ENCODE measurements around the gene NOVA2. TPM values are rescaled to one million over a fixed set of nuclear protein-coding genes. Genes with fewer than 3 reads are reported as not detected.

Gene NOVA2
- total RNA-seq, 2 donors from 2014 or later, result 0.08 TPM; not detected in 1

DNA sequence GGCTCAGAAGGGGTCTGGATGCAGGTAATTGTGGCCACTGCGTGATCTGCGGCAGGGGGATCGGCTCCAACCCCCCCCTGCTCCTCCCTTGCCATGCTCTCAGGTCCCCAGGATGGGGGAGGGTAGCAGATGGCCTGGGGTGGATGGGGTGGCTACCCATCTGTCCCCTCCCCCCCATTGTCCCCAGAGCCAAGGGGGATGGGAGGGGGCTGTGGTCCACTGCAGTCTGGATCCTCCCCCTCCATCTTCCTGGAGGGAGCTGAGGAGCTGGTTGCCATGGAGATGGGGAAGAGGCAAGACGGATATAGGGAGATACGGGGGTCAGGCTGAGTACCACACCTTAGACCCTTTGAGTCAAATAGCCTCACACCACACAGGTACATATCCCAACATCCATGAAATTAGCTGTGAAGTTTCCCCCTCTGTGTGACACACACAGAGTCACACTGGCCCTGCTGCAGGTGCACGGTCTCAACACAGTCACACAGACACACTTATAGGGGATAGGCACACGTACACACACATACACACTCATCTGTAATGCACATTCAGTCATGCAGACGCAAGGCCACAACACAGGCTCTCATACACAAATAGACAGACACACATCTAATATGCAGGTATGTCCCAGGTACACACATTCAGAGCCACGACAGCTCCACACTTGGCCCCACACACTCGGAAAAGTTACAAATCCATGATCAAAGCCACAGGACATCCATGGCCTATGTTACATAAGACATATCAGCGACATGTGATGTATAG, 1.8 kb upstream of the NOVA2 start:
- Mint-ChIP-seq H3K27ac (no peak overlapping the region), H3K9me3 (no peaks in the 10 kb centered on the region), H3K36me3 (no peaks in the 10 kb centered on the region)
- DNase-seq (ENCODE audit: low spot score in 2 of 2) (no peak), ATAC-seq (no peak)

DNA sequence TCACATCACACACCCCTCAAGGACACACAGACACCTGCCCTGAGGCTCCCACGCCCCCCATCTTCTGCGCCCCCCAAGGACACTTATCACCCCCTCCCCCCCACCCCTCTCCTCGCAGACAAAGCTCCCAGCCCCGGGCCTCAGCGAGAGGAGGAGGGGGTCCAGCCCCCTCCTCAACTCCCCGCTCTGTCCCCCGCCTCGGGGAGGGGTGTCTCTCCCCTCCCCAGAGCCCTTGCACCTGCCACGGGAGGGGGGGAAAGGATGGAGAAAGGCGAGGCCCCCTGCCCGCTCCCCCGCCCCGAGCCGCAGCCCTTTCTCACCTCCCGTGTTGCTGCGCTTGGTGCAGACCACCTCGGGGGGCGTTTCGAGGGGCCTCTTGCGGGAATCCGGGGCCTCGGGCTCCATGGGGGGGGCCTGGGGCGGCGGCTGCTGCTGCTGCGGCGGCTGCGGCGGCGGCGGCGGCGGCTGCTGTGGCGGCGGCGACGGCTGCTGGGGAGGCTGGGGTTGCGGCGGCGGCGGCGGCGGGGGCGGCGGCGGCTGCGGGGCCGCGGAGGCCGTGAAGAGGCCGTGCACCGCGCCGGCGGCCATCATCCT, 621 bp downstream of the NOVA2 start:
- Mint-ChIP-seq H3K27ac (no peak overlapping the region), H3K9me3 (no peaks in the 10 kb centered on the region), H3K36me3 (no peaks in the 10 kb centered on the region)
- no peak for DNase-seq (ENCODE audit: low spot score in 2 of 2)
- ATAC-seq, result no peak

- peak in 1 of 2 donors; percentile 10 for DNase-seq (ENCODE audit: low spot score in 2 of 2)
- Mint-ChIP-seq H3K27ac (no peak overlapping the region), H3K9me3 (no peaks in the 10 kb centered on the region), H3K36me3 (no peaks in the 10 kb centered on the region)
- peak; percentile 61 to 66 for ATAC-seq
Observed at GRCh38 chr19:45972081-45972946, 1.4 kb downstream of the NOVA2 start.

GRCh38 chr19:45971260-45971902, 2.3 kb downstream of the NOVA2 start:
- ATAC-seq, result no peak
- H3K27ac Mint-ChIP-seq, result peak overlapping the region in 1 of 2 donors; percentile 69

DNA sequence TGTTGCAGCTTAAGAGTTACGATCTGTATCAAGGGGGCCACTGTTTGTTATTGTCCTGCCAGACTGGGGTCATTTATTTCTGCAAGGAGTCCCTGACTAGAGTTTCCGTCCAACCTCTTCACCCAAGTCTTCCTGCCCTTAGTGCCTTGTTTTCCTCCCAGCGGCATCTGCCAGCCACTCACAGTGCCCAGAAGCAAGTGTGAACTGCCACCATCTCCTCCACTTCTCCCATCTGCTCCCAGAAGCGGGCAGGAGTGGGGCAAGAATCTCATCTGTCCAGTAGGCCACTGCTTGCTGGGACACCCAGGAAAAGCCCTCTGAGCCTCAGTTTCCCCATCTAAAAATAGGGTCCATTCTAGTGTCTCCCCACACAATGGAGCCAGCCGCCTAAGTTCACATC, 4.0 kb downstream of the NOVA2 start:
- Mint-ChIP-seq H3K27ac (no peak overlapping the region), H3K36me3 (no peaks in the 10 kb centered on the region), H3K9me3 (no peaks in the 10 kb centered on the region)
- no peak for ATAC-seq
- no peak for DNase-seq (ENCODE audit: low spot score in 2 of 2)

More at GRCh38 chr19:45971260-45971902, 2.3 kb downstream of the NOVA2 start:
- no peak for DNase-seq (ENCODE audit: low spot score in 2 of 2)
- no peaks in the 10 kb centered on the region for H3K9me3 Mint-ChIP-seq
- H3K36me3 Mint-ChIP-seq, result no peaks in the 10 kb centered on the region

- Mint-ChIP-seq H3K36me3 (no peaks in the 10 kb centered on the region), H3K9me3 (no peaks in the 10 kb centered on the region), H3K27ac (no peak overlapping the region)
- no peak for DNase-seq (ENCODE audit: low spot score in 2 of 2)
- no peak for ATAC-seq
Observed at GRCh38 chr19:45968626-45969025, 5.0 kb downstream of the NOVA2 start.

DNA sequence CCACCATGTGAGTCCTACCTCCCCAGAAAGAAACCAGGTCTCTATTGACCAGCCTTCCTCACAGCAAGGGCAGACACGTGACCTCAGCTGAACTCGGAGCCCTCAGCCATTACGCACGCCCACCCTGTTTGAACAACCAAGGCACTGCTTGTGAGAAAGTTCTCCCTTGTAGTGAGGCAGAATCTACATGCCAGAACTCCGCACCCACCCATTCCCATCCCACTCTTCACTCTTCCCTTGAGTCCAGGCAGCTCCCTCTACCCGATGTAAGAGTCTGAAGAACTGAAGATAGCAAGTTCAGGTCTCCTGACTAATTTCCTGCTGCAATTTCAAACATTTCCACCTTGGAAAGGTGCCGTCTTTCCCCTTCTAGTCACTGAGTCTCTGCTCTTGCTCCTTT, 6.4 kb downstream of the NOVA2 start:
- Mint-ChIP-seq H3K36me3 (no peaks in the 10 kb centered on the region), H3K27ac (no peak overlapping the region), H3K9me3 (no peaks in the 10 kb centered on the region)
- ATAC-seq (no peak), DNase-seq (ENCODE audit: low spot score in 2 of 2) (no peak)

- Mint-ChIP-seq H3K36me3 (no peaks in the 10 kb centered on the region), H3K9me3 (no peaks in the 10 kb centered on the region), H3K27ac (no peak overlapping the region)
- no peak for ATAC-seq
- no peak for DNase-seq (ENCODE audit: low spot score in 2 of 2)
Observed at GRCh38 chr19:45962021-45962420, 11.6 kb downstream of the NOVA2 start.

- DNase-seq (ENCODE audit: low spot score in 2 of 2), result no peak
- no peak for ATAC-seq
- H3K36me3 Mint-ChIP-seq, result no peaks in the 10 kb centered on the region
- no peaks in the 10 kb centered on the region for H3K9me3 Mint-ChIP-seq
- H3K27ac Mint-ChIP-seq, result no peak overlapping the region
Observed at GRCh38 chr19:45960595-45961235, 12.9 kb downstream of the NOVA2 start.

- Mint-ChIP-seq H3K9me3 (no peaks in the 10 kb centered on the region), H3K27ac (no peak overlapping the region), H3K36me3 (peaks cover 0 to 7% of the 10 kb centered on the region in 2 donors)
- no peak for ATAC-seq
- DNase-seq (ENCODE audit: low spot score in 2 of 2), result no peak
Observed at GRCh38 chr19:45959517-45960025, 14.1 kb downstream of the NOVA2 start.

- DNase-seq (ENCODE audit: low spot score in 2 of 2), result no peak
- Mint-ChIP-seq H3K36me3 (peaks cover 0 to 7% of the 10 kb centered on the region in 2 donors), H3K27ac (no peak overlapping the region), H3K9me3 (peaks cover 0 to under 1% of the 10 kb centered on the region in 2 donors)
- ATAC-seq, result no peak
Observed at GRCh38 chr19:45958769-45959516, 14.7 kb downstream of the NOVA2 start.

DNA sequence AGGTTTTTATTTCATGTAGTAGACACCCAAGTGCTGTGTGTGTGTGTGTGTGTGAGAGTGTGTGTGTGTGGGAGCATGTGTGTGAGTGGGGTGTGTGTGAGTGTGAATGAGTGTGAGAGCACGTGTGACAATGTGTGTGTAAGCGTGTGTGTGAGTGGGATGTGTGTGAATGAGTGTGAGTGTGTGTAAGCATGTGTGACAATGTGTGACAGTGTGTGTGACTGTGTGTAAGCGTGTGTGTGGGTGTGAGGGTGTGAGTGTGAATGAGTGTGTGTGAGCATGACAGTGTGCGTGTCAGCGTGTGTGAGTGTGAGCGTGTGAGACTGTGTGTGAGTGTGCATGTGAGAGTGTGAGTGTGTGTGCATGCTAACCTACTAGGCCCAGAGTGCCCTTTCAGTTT, 15.3 kb downstream of the NOVA2 start:
- DNase-seq (ENCODE audit: low spot score in 2 of 2), result no peak
- peak overlapping the region in 1 of 2 donors; percentile 8 for H3K27ac Mint-ChIP-seq
- no peak for ATAC-seq
- peaks cover 1 to 7% of the 10 kb centered on the region in 2 donors for H3K9me3 Mint-ChIP-seq
- H3K36me3 Mint-ChIP-seq, result peaks cover 0 to 14% of the 10 kb centered on the region in 2 donors

DNA sequence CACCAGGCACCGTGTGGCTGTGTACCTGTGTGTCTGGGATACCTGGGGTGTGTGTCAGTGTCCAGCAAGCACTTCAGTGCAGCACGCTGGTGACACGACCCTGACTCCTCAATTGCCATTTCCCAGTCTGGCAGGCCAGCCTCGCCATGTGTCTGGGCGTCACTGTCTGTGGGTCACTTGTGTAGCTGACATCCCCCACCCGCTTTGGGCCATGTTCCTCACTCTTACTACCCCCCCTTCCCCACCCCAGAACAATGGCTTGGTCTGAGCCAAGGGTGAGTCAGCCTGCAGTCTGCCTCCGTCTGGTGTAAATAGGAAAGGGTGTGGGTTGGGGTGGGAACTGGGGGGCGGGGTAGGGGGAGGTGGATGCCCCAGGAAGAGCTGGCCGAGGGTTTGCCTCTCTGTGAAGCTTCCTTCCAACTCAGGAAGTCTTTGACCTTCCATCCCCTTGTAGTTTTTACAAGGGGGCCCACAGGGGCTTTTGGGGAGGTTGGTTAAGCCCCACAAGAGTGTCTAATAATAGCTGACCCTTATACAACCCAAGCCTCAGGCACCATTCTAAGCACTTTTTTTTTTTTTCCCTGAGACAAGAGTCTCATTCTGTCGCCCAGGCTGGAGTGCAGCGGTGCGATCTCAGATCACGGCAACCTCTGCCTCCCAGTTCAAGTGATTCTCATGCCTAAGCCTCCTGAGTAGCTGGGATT, 17.6 kb downstream of the NOVA2 start:
- no peak overlapping the region for H3K27ac Mint-ChIP-seq
- peaks cover 5 to 14% of the 10 kb centered on the region in 2 donors for H3K9me3 Mint-ChIP-seq
- peaks cover 0 to 18% of the 10 kb centered on the region in 2 donors for H3K36me3 Mint-ChIP-seq
- ATAC-seq (no peak), DNase-seq (ENCODE audit: low spot score in 2 of 2) (no peak)

DNA sequence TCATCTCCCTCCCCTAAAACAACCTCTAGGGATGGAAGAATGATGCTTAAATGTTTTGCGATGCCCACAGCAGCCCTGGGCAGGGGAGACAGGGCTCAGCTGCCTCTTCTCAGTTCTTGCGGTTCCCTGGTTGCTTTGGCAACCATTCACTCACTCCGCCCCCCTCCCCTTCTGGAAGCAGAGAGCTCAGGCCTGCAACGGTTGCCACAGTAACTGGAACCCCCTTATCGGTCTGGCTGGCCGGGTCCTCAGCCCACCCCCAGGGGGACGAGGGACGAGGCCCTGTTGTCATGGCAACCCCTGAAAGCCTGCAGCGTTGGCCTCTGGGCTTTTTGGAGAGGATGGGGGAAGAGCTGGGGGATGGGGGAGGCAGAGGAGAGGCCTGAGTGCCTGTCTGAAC, 19.5 kb downstream of the NOVA2 start:
- peaks cover 0 to 18% of the 10 kb centered on the region in 2 donors for H3K36me3 Mint-ChIP-seq
- H3K27ac Mint-ChIP-seq, result no peak overlapping the region
- no peak for DNase-seq (ENCODE audit: low spot score in 2 of 2)
- ATAC-seq, result no peak
- peaks cover 5 to 14% of the 10 kb centered on the region in 2 donors for H3K9me3 Mint-ChIP-seq

DNA sequence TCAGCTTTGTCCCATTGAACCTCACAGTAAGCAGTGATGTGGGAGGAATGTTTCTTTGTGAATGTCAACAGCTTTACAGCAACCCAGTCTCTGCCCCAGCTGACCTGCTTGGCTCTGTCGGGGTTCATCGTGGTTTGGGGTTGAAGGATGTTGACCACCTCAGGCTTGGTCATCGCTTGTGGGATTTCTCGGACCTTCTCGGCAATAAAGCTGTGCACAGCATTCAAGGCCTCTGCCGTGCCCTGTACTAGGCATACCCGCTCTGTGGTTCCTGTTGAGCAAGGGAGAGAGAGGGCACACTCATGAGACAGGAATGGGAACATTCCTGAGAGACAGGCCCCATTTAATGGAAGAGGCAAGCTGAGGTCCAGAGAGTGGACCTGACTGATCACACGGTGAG, 20.0 kb downstream of the NOVA2 start:
- Mint-ChIP-seq H3K36me3 (peaks cover 0 to 18% of the 10 kb centered on the region in 2 donors), H3K9me3 (peaks cover 5 to 14% of the 10 kb centered on the region in 2 donors), H3K27ac (peak overlapping the region in 1 of 2 donors; percentile 74)
- DNase-seq (ENCODE audit: low spot score in 2 of 2) (no peak), ATAC-seq (no peak)
